Heart left ventricle (tissue), 13 donors: ENCODE data around the gene KCNH1.

Source experiments
- POLR2A ChIP-seq, 2 donors: fragments of 450-650 bp; IDR thresholded peaks; one replicate each; pipeline ENCODE4 v1.6.1; 2017; ENCODE audit warnings: antibody characterized with exemption in 2 of 2, mild to moderate bottlenecking in 2 of 2, moderate library complexity in 2 of 2
- TF ChIP-seq, protein P1 (sequence below), 12 donors: fragments of 200-600 bp; sonication (generic) in 4 of 12; IDR thresholded peaks; one replicate each; pipeline versions ENCODE4 v1.5.0 to v1.8.0; 2018 to 2022; ENCODE audit warnings: antibody characterized with exemption in 12 of 12, mild to moderate bottlenecking in 5 of 12
- donor health status: ischemic (EF 13 %, LVEDD 7.1; RV severe dilation, severe dysfunction).
- donor health status: DM: no; HTN: yes; CAD: no.
- donor health status: DM: no; HTN: no; CAD: no.
- donor health status: ischemic (EF 25% LVEDD 6.9; RV normal size, moderate dysfunction).
- donor health status: ischemic (EF 25% LVEDD 5.7; RV mildly dilated, moderate dysfunction).
- donor health status: ischemic (EF 35%, LVEDD 5.7; RV mildly dilated, moderate dysfunction).
- donor health status: nonischemic (EF 11% LVEDD 7.7; RV severe dilation, severe dysfunction).
- donor health status: DM: yes; HTN: yes; CAD: no.
- donor health status: PGD.
- donor health status: ischemic (EF 29% LVEDD 5.4; RV normal size, mild dysfunction).
- donor health status: nonischemic (EF 23%, LVEDD 6.1; RV moderate dilation, normal function).

DNA sequence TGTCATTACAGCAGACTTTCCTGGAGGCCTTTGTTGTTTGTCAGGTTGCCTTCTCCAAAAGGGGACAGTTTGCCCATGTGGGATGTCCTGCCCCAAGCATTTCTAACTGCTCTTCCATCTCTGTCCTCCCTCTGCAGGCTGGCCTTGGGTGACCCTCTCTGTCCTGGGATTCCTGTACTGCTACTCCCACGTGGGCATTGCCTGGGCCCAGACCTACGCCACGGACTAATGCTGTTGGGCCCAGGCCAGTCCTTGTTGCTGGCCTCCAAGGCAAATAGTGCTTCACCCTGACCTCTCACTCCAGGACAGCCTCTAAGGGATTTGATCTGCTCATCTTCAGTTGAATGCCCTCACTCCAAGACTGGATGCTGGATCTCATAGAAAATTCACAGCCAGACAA is 459.8 kb downstream of the KCNH1 start:
- no peak for TF ChIP-seq POLR2A (IDR thresholded peaks at IDR 0.05)
- TF ChIP-seq, protein P1, sequence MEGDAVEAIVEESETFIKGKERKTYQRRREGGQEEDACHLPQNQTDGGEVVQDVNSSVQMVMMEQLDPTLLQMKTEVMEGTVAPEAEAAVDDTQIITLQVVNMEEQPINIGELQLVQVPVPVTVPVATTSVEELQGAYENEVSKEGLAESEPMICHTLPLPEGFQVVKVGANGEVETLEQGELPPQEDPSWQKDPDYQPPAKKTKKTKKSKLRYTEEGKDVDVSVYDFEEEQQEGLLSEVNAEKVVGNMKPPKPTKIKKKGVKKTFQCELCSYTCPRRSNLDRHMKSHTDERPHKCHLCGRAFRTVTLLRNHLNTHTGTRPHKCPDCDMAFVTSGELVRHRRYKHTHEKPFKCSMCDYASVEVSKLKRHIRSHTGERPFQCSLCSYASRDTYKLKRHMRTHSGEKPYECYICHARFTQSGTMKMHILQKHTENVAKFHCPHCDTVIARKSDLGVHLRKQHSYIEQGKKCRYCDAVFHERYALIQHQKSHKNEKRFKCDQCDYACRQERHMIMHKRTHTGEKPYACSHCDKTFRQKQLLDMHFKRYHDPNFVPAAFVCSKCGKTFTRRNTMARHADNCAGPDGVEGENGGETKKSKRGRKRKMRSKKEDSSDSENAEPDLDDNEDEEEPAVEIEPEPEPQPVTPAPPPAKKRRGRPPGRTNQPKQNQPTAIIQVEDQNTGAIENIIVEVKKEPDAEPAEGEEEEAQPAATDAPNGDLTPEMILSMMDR (IDR thresholded peaks at IDR 0.05): no peak
